GM21528 (cell line): Measurements from ENCODE around the gene KIF2C.
"Not testable (repeated sequence)": the region's sequence is repeated elsewhere in the genome, so short reads cannot be mapped to it uniquely, and the experiment has no call there.

Source experiments
- ATAC-seq: cut with Tn5 transposase; IDR thresholded peaks from one replicate; pipeline ENCODE4 v1.9.1; 2021; ENCODE audit warnings: mild to moderate bottlenecking, moderate library complexity; ENCODE audit not compliant: unreplicated experiment, low FRiP score

KIF2C gene

GRCh38 chr1:44766421-44766820, 26.8 kb downstream of the KIF2C start:
- ATAC-seq: not testable (repeated sequence)

GRCh38 chr1:44775078-44775929, 35.7 kb downstream of the KIF2C start, which contains the start of gene RPS8:
Gene RPS8, plus strand, starts transcription at chr1:44775540. Its CDS starts 57 bp downstream, at chr1:44775597.
- ATAC-seq: peak; percentile 76

GRCh38 chr1:44775930-44776729, 36.5 kb downstream of the KIF2C start:
- peak; percentile 15 for ATAC-seq

GRCh38 chr1:44776730-44777068, 37.1 kb downstream of the KIF2C start:
- ATAC-seq: no peak

- ATAC-seq: no peak
Observed at GRCh38 chr1:44777547-44777946, 37.9 kb downstream of the KIF2C start.

GRCh38 chr1:44777969-44778635, 38.5 kb downstream of the KIF2C start:
- ATAC-seq: no peak

- no peak for ATAC-seq
Observed at GRCh38 chr1:44778705-44779576, 39.3 kb downstream of the KIF2C start.

GRCh38 chr1:44780583-44781121, 41.0 kb downstream of the KIF2C start:
- ATAC-seq: no peak

- ATAC-seq: no peak
Observed at GRCh38 chr1:44783697-44784093, 44.1 kb downstream of the KIF2C start.

GRCh38 chr1:44784094-44785028, 44.7 kb downstream of the KIF2C start:
- ATAC-seq: no peak

GRCh38 chr1:44785029-44785380, 45.4 kb downstream of the KIF2C start:
- ATAC-seq: no peak

GRCh38 chr1:44785501-44786137, 46.0 kb downstream of the KIF2C start:
- no peak for ATAC-seq

GRCh38 chr1:44786138-44786840, 46.7 kb downstream of the KIF2C start:
- no peak for ATAC-seq

GRCh38 chr1:44786841-44787426, 47.3 kb downstream of the KIF2C start:
- ATAC-seq: no peak

- no peak for ATAC-seq
Observed at GRCh38 chr1:44787506-44787905, 47.9 kb downstream of the KIF2C start.

- ATAC-seq: no peak
Observed at GRCh38 chr1:44788120-44788860, 48.7 kb downstream of the KIF2C start, which contains the start of gene BEST4. Gene BEST4, minus strand, starts transcription at chr1:44788170. Its CDS starts 465 bp downstream, at chr1:44787705.
